Caco-2 (cell line): Measurements from ENCODE around the gene TCF23. TPM values are rescaled to one million over a fixed set of nuclear protein-coding genes. Genes with fewer than 3 reads are reported as not detected.

Source experiments
- BruUV-seq: library from RNA; stranded (reverse); fragments of 400-500 nt; replicated peaks from 2 replicates; lab custom pipeline; 2021; lab: Mats Ljungman, UMichigan
- CTCF ChIA-PET: fragments of 300-600 bp; sonication (Branson Sonifier 250); formaldehyde crosslinking; loops from one replicate; lab custom pipeline; 2022; ENCODE audit warnings: antibody characterized with exemption; lab: Charles Lee
- POLR2A ChIA-PET: fragments of 300-600 bp; sonication (Branson Sonifier 250); formaldehyde crosslinking; loops from one replicate; lab custom pipeline; 2022; ENCODE audit warnings: antibody characterized with exemption; lab: Charles Lee
- DNase-seq, 2 experiments: peaks; one replicate each; pipeline versions ENCODE4 v3.0.0 to v3.0.0-alpha.2; 2020 to 2022
- H3K27me3 ChIP-seq: replicated peaks from 2 replicates; pipeline ENCODE4 v1.6.0; 2011; ENCODE audit warnings: low read length; ENCODE audit not compliant: control insufficient read depth, insufficient read depth
- H3K36me3 ChIP-seq: 2 replicates; pipeline ENCODE4 v1.5.1; 2011; ENCODE audit warnings: low read length; ENCODE audit not compliant: control insufficient read depth, insufficient read depth
- H3K4me1 ChIP-seq: fragments of 250-450 bp; sonication (Bioruptor Pico); 2 replicates; pipeline ENCODE4 v1.5.1; 2020; ENCODE audit warnings: mild to moderate bottlenecking
- H3K4me3 ChIP-seq: 2 replicates; pipeline ENCODE4 v1.5.1; 2011; ENCODE audit warnings: low read depth, mild to moderate bottlenecking, control low read depth, low read length
- H3K9me3 ChIP-seq: fragments of 250-450 bp; sonication (Bioruptor Pico); 2 replicates; pipeline ENCODE4 v1.5.1; 2020; ENCODE audit warnings: mild to moderate bottlenecking, moderate library complexity
- H3K27ac Mint-ChIP-seq: one replicate; pipeline ENCODE4 v1.8.0; 2022; ENCODE audit warnings: mixed read lengths; ENCODE audit not compliant: unreplicated experiment
- H3K27me3 Mint-ChIP-seq: one replicate; pipeline ENCODE4 v1.8.0; 2022; ENCODE audit warnings: mixed read lengths; ENCODE audit not compliant: insufficient read depth, unreplicated experiment
- H3K36me3 Mint-ChIP-seq: one replicate; pipeline ENCODE4 v1.8.0; 2022; ENCODE audit warnings: mild to moderate bottlenecking, mixed read lengths; ENCODE audit not compliant: insufficient read depth, unreplicated experiment
- H3K4me1 Mint-ChIP-seq: one replicate; pipeline ENCODE4 v1.8.0; 2022; ENCODE audit warnings: low read depth, mixed read lengths; ENCODE audit not compliant: unreplicated experiment
- H3K4me3 Mint-ChIP-seq: one replicate; pipeline ENCODE4 v1.8.0; 2022; ENCODE audit warnings: mild to moderate bottlenecking, moderate library complexity, mixed read lengths; ENCODE audit not compliant: unreplicated experiment
- H3K9me3 Mint-ChIP-seq: one replicate; pipeline ENCODE4 v1.8.0; 2022; ENCODE audit warnings: mixed read lengths; ENCODE audit not compliant: unreplicated experiment
- CTCF ChIP-seq, 2 experiments: fragments of 200-600 bp in 1 of 2; IDR thresholded peaks; 1 replicate in 1 of 2; 2 replicates in 1 of 2; pipeline versions ENCODE4 v1.5.1 to v1.8.0; 2011 to 2022; ENCODE audit warnings: antibody characterized with exemption in 1 of 2, control low read depth in 1 of 2, inconsistent platforms in 1 of 2, low read depth in 1 of 2, low read length in 1 of 2, mild to moderate bottlenecking in 1 of 2, moderate library complexity in 1 of 2; ENCODE audit not compliant: insufficient read depth in 1 of 2, severe bottlenecking in 1 of 2, unreplicated experiment in 1 of 2
- intact Hi-C: fragments of 100-400 bp; cut with micrococcal nuclease; formaldehyde crosslinking; loops from one replicate; pipeline ENCODE4 v1.10.0; 2022; ENCODE audit not compliant: unreplicated experiment
- total RNA-seq: library from RNA; stranded (reverse); gene quantifications from 2 replicates; pipeline ENCODE4 v1.2.3, GENCODE V29; 2022

TCF23 gene
- total RNA-seq, 1 experiment from 2014 or later, result not detected

- Histone ChIP-seq H3K36me3 (no peaks in the 10 kb centered on the region), H3K4me3 (no peak overlapping the region), H3K4me1 (0 out of 2 replicates have a peak, but pooled peaks cover 4% of the 10 kb centered on the region), H3K27me3 (no peaks in the 10 kb centered on the region), H3K9me3 (no peaks in the 10 kb centered on the region)
- Mint-ChIP-seq H3K27me3 (no peaks in the 10 kb centered on the region), H3K4me1 (no peaks in the 10 kb centered on the region), H3K27ac (no peak overlapping the region), H3K4me3 (no peak overlapping the region), H3K36me3 (no peaks in the 10 kb centered on the region), H3K9me3 (no peaks in the 10 kb centered on the region)
- TF ChIP-seq CTCF (IDR thresholded peaks at IDR 0.05; ENCODE audit: insufficient read depth in 1 of 2, low read depth in 1 of 2, low read length in 1 of 2, severe bottlenecking in 1 of 2, unreplicated experiment in 1 of 2), result no peak
- no peak for DNase-seq
- BruUV-seq, result no TSS peak
- POLR2A ChIA-PET, result interaction anchor here (0.6 kb wide), 1 partner anchor 10 kb away, joined by 3 read pairs; no protein-coding TSS in a partner anchor
- intact Hi-C loops, result no loop called here
- CTCF ChIA-PET, result interaction anchor here (6.6 kb wide), 1 partner anchor 42 kb away, joined by 67 read pairs; no protein-coding TSS in a partner anchor
These were observed 984 bp downstream of the TCF23 start for GRCh38 chr2:27149570-27150405.

GRCh38 chr2:27150639-27151230 lies 1.9 kb downstream of the TCF23 start:
- POLR2A ChIA-PET, result interaction anchor here (0.5 kb wide), 1 partner anchor 134 kb away, joined by 4 read pairs; no protein-coding TSS in a partner anchor
- H3K36me3 Mint-ChIP-seq, result no peaks in the 10 kb centered on the region

More at GRCh38 chr2:27150639-27151230, 1.9 kb downstream of the TCF23 start:
- CTCF ChIA-PET, result interaction anchor here (1.6 to 6.6 kb wide), 3 partner anchors 17 to 152 kb away, joined by 4 to 67 read pairs (median 7); partner anchors contain the start of gene PREB
- Mint-ChIP-seq H3K4me3 (no peak overlapping the region), H3K27ac (no peak overlapping the region), H3K4me1 (no peaks in the 10 kb centered on the region), H3K9me3 (no peaks in the 10 kb centered on the region), H3K27me3 (no peaks in the 10 kb centered on the region)
- intact Hi-C loops, result no loop called here
- Histone ChIP-seq H3K4me1 (0 out of 2 replicates have a peak, but pooled peaks cover 4% of the 10 kb centered on the region), H3K27me3 (no peaks in the 10 kb centered on the region), H3K4me3 (no peak overlapping the region), H3K36me3 (no peaks in the 10 kb centered on the region), H3K9me3 (no peaks in the 10 kb centered on the region)
- DNase-seq, result no peak
- BruUV-seq, result no TSS peak
- TF ChIP-seq CTCF (IDR thresholded peaks at IDR 0.05; ENCODE audit: insufficient read depth in 1 of 2, low read depth in 1 of 2, low read length in 1 of 2, severe bottlenecking in 1 of 2, unreplicated experiment in 1 of 2), result no peak
